ENCODE results near the gene IL1RL1. TPM values are rescaled to one million over a fixed set of nuclear protein-coding genes. Genes with fewer than 3 reads are reported as not detected.

Gene IL1RL1
- total RNA-seq, 1 experiment from 2014 or later, result 10.0 TPM

DNA sequence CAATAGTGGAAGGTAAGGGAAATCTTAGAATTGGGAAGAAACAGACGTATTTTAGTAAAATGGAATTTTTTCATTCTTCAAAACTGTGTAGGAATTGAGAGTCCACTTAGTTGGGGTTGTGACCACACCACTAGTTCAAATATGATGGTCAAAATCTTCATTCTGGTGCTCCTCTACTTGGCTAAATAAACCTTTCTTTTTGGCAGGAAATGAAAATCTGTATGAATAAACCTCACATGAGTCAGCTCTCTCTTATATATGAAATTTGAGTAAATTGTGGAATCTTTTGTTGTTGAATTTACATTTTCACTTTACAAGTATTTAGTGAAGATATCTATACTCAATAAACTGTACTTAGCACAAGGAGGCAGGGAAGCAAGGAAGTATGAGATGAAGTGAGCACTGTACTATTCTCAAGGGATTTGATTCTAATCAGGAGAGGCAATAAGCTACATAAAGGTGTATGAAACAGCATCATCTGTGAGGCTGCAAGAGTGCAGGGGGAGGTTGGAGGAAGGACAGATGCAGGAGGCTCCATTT lies 64.8 kb downstream of the IL1RL1 start:
- no peak overlapping the region for H3K27ac Mint-ChIP-seq (ENCODE audit: low read depth, unreplicated experiment)
- DNase-seq (ENCODE audit: unreplicated experiment), result no peak
- H3K4me1 Mint-ChIP-seq (ENCODE audit: insufficient read depth, unreplicated experiment), result no peaks in the 10 kb centered on the region
- H3K9me3 Mint-ChIP-seq (ENCODE audit: unreplicated experiment), result no peaks in the 10 kb centered on the region
- no TSS peak for BruUV-seq (replicated peaks)
- CTCF ChIA-PET, result interaction anchor here (1.1 kb wide), 1 partner anchor 67 kb away, joined by 6 read pairs; no protein-coding TSS in a partner anchor
- POLR2A ChIA-PET, result interaction anchor here (0.7 kb wide), 1 partner anchor 192 kb away, joined by 3 read pairs; no protein-coding TSS in a partner anchor
- no peaks in the 10 kb centered on the region for H3K36me3 Mint-ChIP-seq (ENCODE audit: insufficient read depth, unreplicated experiment)
- H3K27me3 Mint-ChIP-seq (ENCODE audit: insufficient read depth, unreplicated experiment), result no peaks in the 10 kb centered on the region
- TF ChIP-seq, protein P1, sequence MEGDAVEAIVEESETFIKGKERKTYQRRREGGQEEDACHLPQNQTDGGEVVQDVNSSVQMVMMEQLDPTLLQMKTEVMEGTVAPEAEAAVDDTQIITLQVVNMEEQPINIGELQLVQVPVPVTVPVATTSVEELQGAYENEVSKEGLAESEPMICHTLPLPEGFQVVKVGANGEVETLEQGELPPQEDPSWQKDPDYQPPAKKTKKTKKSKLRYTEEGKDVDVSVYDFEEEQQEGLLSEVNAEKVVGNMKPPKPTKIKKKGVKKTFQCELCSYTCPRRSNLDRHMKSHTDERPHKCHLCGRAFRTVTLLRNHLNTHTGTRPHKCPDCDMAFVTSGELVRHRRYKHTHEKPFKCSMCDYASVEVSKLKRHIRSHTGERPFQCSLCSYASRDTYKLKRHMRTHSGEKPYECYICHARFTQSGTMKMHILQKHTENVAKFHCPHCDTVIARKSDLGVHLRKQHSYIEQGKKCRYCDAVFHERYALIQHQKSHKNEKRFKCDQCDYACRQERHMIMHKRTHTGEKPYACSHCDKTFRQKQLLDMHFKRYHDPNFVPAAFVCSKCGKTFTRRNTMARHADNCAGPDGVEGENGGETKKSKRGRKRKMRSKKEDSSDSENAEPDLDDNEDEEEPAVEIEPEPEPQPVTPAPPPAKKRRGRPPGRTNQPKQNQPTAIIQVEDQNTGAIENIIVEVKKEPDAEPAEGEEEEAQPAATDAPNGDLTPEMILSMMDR (IDR thresholded peaks at IDR 0.05; ENCODE audit: unreplicated experiment), result no peak
- no peak overlapping the region for H3K4me3 Mint-ChIP-seq (ENCODE audit: unreplicated experiment)
- intact Hi-C loops (cut with micrococcal nuclease), result no loop called here

DNA sequence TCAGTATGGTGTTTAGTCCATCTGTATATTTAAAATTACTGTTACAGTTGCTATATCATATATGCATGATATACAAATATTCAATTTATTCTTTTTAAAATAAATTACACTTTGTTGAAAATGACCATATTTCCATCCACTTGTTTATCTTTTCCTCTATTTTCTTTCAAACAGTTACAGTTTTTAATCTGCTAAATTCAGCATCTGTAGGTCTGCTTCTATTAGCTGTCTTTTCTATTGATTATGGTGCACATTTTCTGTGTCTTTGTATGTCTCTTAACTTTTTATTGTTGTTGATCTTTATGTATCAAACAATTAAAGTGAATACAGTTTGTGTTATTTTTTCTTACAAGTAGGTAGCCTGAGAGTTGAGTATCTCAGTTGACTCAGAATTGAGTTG lies 72.4 kb downstream of the IL1RL1 start:
- intact Hi-C loops (cut with micrococcal nuclease), result no loop called here
- H3K27ac Mint-ChIP-seq (ENCODE audit: low read depth, unreplicated experiment), result no peak overlapping the region
- no peak for DNase-seq (ENCODE audit: unreplicated experiment)
- ChIA-PET POLR2A (interaction anchor here (0.9 kb wide), 1 partner anchor 9 kb away, joined by 3 read pairs; no protein-coding TSS in a partner anchor), CTCF (no interaction called here)
- no peaks in the 10 kb centered on the region for H3K27me3 Mint-ChIP-seq (ENCODE audit: insufficient read depth, unreplicated experiment)
- H3K36me3 Mint-ChIP-seq (ENCODE audit: insufficient read depth, unreplicated experiment), result peaks cover 4% of the 10 kb centered on the region
- no peak overlapping the region for H3K4me3 Mint-ChIP-seq (ENCODE audit: unreplicated experiment)
- H3K9me3 Mint-ChIP-seq (ENCODE audit: unreplicated experiment), result peaks cover 19% of the 10 kb centered on the region
- no TSS peak for BruUV-seq (replicated peaks)
- TF ChIP-seq, protein P1 (IDR thresholded peaks at IDR 0.05; ENCODE audit: unreplicated experiment), result no peak
- no peaks in the 10 kb centered on the region for H3K4me1 Mint-ChIP-seq (ENCODE audit: insufficient read depth, unreplicated experiment)

DNA sequence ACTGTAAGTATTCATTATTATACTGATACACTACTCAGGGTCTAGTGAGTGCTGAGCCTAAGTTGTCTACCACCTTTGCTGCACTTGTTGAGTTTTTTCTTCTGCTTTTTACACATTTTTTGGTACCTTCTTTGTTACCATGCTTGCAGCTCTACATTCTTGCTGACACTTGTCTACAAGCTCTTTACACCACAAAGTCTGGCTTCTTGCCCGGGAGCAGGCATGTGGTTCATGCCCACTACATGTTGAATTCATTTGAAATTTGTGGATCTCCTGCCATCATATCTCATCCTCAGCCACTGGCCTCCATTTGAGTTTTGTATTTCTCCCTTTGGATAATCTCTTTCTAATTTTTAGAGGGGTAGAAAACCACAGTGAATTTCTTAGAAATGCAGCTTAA lies 74.2 kb downstream of the IL1RL1 start:
- BruUV-seq (replicated peaks), result no TSS peak
- H3K27ac Mint-ChIP-seq (ENCODE audit: low read depth, unreplicated experiment), result no peak overlapping the region
- H3K36me3 Mint-ChIP-seq (ENCODE audit: insufficient read depth, unreplicated experiment), result peaks cover 4% of the 10 kb centered on the region

DNA sequence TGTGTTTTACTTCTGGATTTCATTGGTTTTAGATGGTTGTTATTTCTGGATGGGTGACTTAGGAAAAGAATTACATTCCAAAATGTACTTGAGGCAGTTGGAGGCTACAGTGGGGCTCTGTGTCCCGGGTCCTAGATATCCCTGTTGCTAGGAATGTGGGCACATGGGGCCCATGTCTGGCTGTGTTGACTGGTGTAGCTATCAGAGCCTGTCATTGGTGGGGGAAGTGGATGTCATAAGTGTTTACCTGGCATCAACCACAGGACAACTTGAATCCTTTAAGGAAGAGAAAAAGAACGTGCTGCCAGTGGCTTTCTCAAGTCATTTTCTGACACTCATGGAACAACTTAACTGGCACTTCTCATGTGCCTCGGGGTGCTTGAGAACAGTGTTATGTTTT lies 74.6 kb downstream of the IL1RL1 start:
- no peak for DNase-seq (ENCODE audit: unreplicated experiment)
- H3K27ac Mint-ChIP-seq (ENCODE audit: low read depth, unreplicated experiment), result no peak overlapping the region
- TF ChIP-seq, protein P1 (IDR thresholded peaks at IDR 0.05; ENCODE audit: unreplicated experiment), result no peak
- intact Hi-C loops (cut with micrococcal nuclease), result no loop called here
- peaks cover 19% of the 10 kb centered on the region for H3K9me3 Mint-ChIP-seq (ENCODE audit: unreplicated experiment)
- CTCF ChIA-PET, result interaction anchor here (0.8 to 2.5 kb wide), 2 partner anchors 57 to 145 kb away, joined by 3 to 9 read pairs; no protein-coding TSS in a partner anchor
- no TSS peak for BruUV-seq (replicated peaks)
- no peaks in the 10 kb centered on the region for H3K4me1 Mint-ChIP-seq (ENCODE audit: insufficient read depth, unreplicated experiment)
- no peaks in the 10 kb centered on the region for H3K27me3 Mint-ChIP-seq (ENCODE audit: insufficient read depth, unreplicated experiment)
- peaks cover 4% of the 10 kb centered on the region for H3K36me3 Mint-ChIP-seq (ENCODE audit: insufficient read depth, unreplicated experiment)
- POLR2A ChIA-PET, result no interaction called here
- H3K4me3 Mint-ChIP-seq (ENCODE audit: unreplicated experiment), result no peak overlapping the region

More for the DNA sequence above, 74.2 kb downstream of the IL1RL1 start:
- intact Hi-C loops (cut with micrococcal nuclease), result no loop called here
- DNase-seq (ENCODE audit: unreplicated experiment), result peak; percentile 25
- ChIA-PET CTCF (interaction anchor here (0.8 to 2.5 kb wide), 2 partner anchors 57 to 145 kb away, joined by 3 to 9 read pairs; no protein-coding TSS in a partner anchor), POLR2A (no interaction called here)
- Mint-ChIP-seq H3K27me3 (ENCODE audit: insufficient read depth, unreplicated experiment) (no peaks in the 10 kb centered on the region), H3K4me3 (ENCODE audit: unreplicated experiment) (no peak overlapping the region), H3K4me1 (ENCODE audit: insufficient read depth, unreplicated experiment) (no peaks in the 10 kb centered on the region), H3K9me3 (ENCODE audit: unreplicated experiment) (peaks cover 19% of the 10 kb centered on the region)
- TF ChIP-seq, protein P1 (IDR thresholded peaks at IDR 0.05; ENCODE audit: unreplicated experiment), result no peak

Data from MCF 10A (cell line).